Activated CD4-positive, alpha-beta memory T cell treated with anti-CD3 and anti-CD28 coated beads, Interleukin-2, amount 10 ng/mL, durations not matched to agents 7 days and 5 days (primary cell): ENCODE results near the gene CCR8. TPM values are rescaled to one million over a fixed set of nuclear protein-coding genes. Genes with fewer than 3 reads are reported as not detected.

Experiments
- CTCF ChIA-PET: fragments of 350-600 bp; sonication (Branson Sonifier 250); formaldehyde crosslinking; loops from one replicate; lab custom pipeline; 2021; ENCODE audit warnings: antibody characterized with exemption, inconsistent platforms; lab: Charles Lee
- POLR2A ChIA-PET: fragments of 350-600 bp; sonication (Branson Sonifier 250); formaldehyde crosslinking; loops from one replicate; lab custom pipeline; 2021; ENCODE audit warnings: antibody characterized with exemption; lab: Charles Lee
- DNase-seq: peaks from one replicate; pipeline ENCODE4 v3.0.0-alpha.2; 2020
- H3K27ac Mint-ChIP-seq: one replicate; pipeline ENCODE4 v1.8.0; 2021; ENCODE audit warnings: mild to moderate bottlenecking, mixed read lengths
- H3K27me3 Mint-ChIP-seq: one replicate; pipeline ENCODE4 v1.8.0; 2021; ENCODE audit warnings: mixed read lengths
- H3K36me3 Mint-ChIP-seq: one replicate; pipeline ENCODE4 v1.8.0; 2021; ENCODE audit warnings: low read depth, mixed read lengths
- H3K4me1 Mint-ChIP-seq: one replicate; pipeline ENCODE4 v1.8.0; 2021; ENCODE audit warnings: mixed read lengths
- H3K4me3 Mint-ChIP-seq: one replicate; pipeline ENCODE4 v1.8.0; 2021; ENCODE audit warnings: mild to moderate bottlenecking, mixed read lengths
- H3K9me3 Mint-ChIP-seq: one replicate; pipeline ENCODE4 v1.8.0; 2021; ENCODE audit warnings: mixed read lengths
- total RNA-seq, 2 experiments: library from RNA; stranded (reverse); gene quantifications; one replicate each; pipeline ENCODE4 v1.2.3, GENCODE V29; 2021

CCR8 gene, protein sequence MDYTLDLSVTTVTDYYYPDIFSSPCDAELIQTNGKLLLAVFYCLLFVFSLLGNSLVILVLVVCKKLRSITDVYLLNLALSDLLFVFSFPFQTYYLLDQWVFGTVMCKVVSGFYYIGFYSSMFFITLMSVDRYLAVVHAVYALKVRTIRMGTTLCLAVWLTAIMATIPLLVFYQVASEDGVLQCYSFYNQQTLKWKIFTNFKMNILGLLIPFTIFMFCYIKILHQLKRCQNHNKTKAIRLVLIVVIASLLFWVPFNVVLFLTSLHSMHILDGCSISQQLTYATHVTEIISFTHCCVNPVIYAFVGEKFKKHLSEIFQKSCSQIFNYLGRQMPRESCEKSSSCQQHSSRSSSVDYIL
- 1 to 10 TPM; 7.6 to 7.9 TPM for total RNA-seq

DNA sequence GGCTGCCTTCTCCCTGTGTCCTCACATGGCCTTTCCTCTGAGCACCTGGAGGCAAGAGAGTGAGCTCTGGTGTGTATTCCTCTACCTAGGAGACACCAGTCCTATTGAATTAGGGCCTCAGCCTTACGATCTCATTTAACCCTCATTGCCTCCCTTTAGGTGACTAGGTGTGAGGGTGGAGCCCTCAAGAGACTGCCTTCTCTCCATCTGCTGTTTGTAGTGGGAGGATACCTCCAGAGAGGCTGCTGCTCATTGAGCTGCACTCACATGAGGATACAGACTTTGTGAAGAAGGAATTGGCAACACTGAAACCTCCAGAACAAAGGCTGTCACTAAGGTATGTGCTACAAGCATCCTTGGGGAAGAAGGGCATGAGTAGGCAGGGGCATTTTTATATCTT, at the start of gene CCR8:
Gene CCR8 (plus strand): TSS at position 217 of the 400 bp plus-strand sequence. CDS start 2,623 bp downstream, outside the sequence.
- Mint-ChIP-seq H3K4me1 (peaks cover 81% of the 10 kb centered on the region), H3K27ac (peak within 1 kb of the TSS; percentile 60), H3K36me3 (peaks cover 25% of the 10 kb centered on the region), H3K27me3 (no peaks in the 10 kb centered on the region), H3K9me3 (peaks cover 4% of the 10 kb centered on the region), H3K4me3 (peak within 1 kb of the TSS; percentile 68)
- DNase-seq, result no peak
- POLR2A ChIA-PET, result interaction anchor here (1.3 kb wide), 1 partner anchor 37 kb away, joined by 4 read pairs; no protein-coding TSS in a partner anchor
- CTCF ChIA-PET, result interaction anchor here (0.6 kb wide), 1 partner anchor 38 kb away, joined by 3 read pairs; no protein-coding TSS in a partner anchor

DNA sequence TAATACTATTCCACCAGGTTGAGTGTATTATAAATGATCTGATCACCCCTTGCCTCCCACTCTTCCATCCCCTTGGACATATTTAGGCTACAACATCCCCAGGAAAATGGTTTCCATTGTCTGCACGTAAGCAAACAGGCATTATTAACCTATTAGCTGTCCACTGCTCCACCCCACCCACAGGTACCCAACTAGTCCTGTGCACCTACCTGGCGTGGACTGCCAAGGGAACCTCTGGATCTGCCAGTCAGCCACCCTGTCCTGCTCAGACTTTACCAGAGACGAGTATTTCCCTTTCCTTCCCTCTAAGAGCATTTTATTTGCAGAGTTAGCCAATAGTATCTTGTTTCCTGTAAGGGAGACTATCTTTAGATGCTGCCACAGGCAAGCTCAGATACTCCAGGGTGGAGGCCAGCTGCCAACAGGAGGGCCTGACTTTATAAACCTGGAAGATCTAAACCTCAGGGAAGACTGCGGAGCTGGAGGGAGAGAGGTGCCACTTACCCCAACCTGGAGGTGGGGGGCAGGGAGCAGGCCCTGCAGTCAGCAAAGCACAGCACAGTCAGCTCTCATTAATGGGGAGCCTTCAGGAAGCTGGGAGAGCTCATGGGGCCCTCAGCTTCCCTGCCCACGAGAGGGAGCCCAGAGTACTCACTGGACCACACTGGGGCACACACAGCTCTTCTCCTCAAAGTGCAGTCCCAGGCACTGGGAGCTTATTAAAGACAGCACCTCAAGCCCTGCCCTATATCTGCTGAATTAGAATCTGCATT, 49.6 kb upstream of the CCR8 start, which contains the start of gene CX3CR1:
Gene CX3CR1 (minus strand): TSS at position 292 of the 773 bp plus-strand sequence. CDS start 13,527 bp downstream, outside the sequence.
- Mint-ChIP-seq H3K4me3 (peak within 1 kb of the TSS; percentile 50), H3K27ac (no peak within 1 kb of the TSS)

GRCh38 chr3:39280571-39280970, 48.9 kb upstream of the CCR8 start:
- peaks cover 82% of the 10 kb centered on the region for H3K4me1 Mint-ChIP-seq
- POLR2A ChIA-PET, result interaction anchor here (4.9 kb wide), 1 partner anchor 11 kb away, joined by 27 read pairs; no protein-coding TSS in a partner anchor
- H3K4me3 Mint-ChIP-seq, result no peak overlapping the region
- CTCF ChIA-PET, result interaction anchor here (0.7 to 16.9 kb wide), 5 partner anchors 9 to 90 kb away, joined by 3 to 230 read pairs (median 5); partner anchors contain the start of gene XIRP1
- H3K9me3 Mint-ChIP-seq, result no peaks in the 10 kb centered on the region
- no peak overlapping the region for H3K27ac Mint-ChIP-seq
- H3K36me3 Mint-ChIP-seq, result peaks cover 4% of the 10 kb centered on the region
- H3K27me3 Mint-ChIP-seq, result peaks cover 5% of the 10 kb centered on the region
- DNase-seq, result no peak

More for the DNA sequence above, 49.6 kb upstream of the CCR8 start, which contains the start of gene CX3CR1:
- CTCF ChIA-PET, result interaction anchor here (0.7 to 16.9 kb wide), 8 partner anchors 9 to 90 kb away, joined by 3 to 230 read pairs (median 5); partner anchors contain the start of gene XIRP1
- H3K9me3 Mint-ChIP-seq, result no peaks in the 10 kb centered on the region
- POLR2A ChIA-PET, result interaction anchor here (1.6 to 4.9 kb wide), 2 partner anchors 11 to 142 kb away, joined by 3 to 27 read pairs; no protein-coding TSS in a partner anchor
- DNase-seq, result no peak
- H3K4me1 Mint-ChIP-seq, result peaks cover 86% of the 10 kb centered on the region
- peaks cover 11% of the 10 kb centered on the region for H3K27me3 Mint-ChIP-seq
- peaks cover 5% of the 10 kb centered on the region for H3K36me3 Mint-ChIP-seq

GRCh38 chr3:39281533-39281932, 48.0 kb upstream of the CCR8 start:
- CTCF ChIA-PET, result interaction anchor here (2.7 to 16.9 kb wide), 2 partner anchors 8 to 91 kb away, joined by 16 to 230 read pairs; partner anchors contain the start of gene XIRP1
- POLR2A ChIA-PET, result interaction anchor here (1.6 kb wide), 1 partner anchor 14 kb away, joined by 8 read pairs; no protein-coding TSS in a partner anchor
- H3K27me3 Mint-ChIP-seq, result no peaks in the 10 kb centered on the region
- DNase-seq, result no peak
- no peaks in the 10 kb centered on the region for H3K9me3 Mint-ChIP-seq
- peak overlapping the region; percentile 13 for H3K27ac Mint-ChIP-seq
- H3K4me1 Mint-ChIP-seq, result peaks cover 73% of the 10 kb centered on the region
- H3K4me3 Mint-ChIP-seq, result peak overlapping the region; percentile 15
- H3K36me3 Mint-ChIP-seq, result no peaks in the 10 kb centered on the region

GRCh38 chr3:39282057-39282456, 47.5 kb upstream of the CCR8 start:
- Mint-ChIP-seq H3K4me3 (no peak overlapping the region), H3K4me1 (peaks cover 68% of the 10 kb centered on the region), H3K27ac (no peak overlapping the region), H3K27me3 (no peaks in the 10 kb centered on the region), H3K36me3 (no peaks in the 10 kb centered on the region), H3K9me3 (no peaks in the 10 kb centered on the region)
- no peak for DNase-seq
- ChIA-PET CTCF (interaction anchor here (0.6 to 16.9 kb wide), 3 partner anchors 8 to 91 kb away, joined by 5 to 230 read pairs (median 16); partner anchors contain the start of gene XIRP1), POLR2A (interaction anchor here (1.6 kb wide), 1 partner anchor 14 kb away, joined by 8 read pairs; no protein-coding TSS in a partner anchor)

- H3K9me3 Mint-ChIP-seq, result no peaks in the 10 kb centered on the region
- H3K27ac Mint-ChIP-seq, result no peak overlapping the region
- H3K4me1 Mint-ChIP-seq, result peaks cover 71% of the 10 kb centered on the region
- POLR2A ChIA-PET, result no interaction called here
- no peaks in the 10 kb centered on the region for H3K36me3 Mint-ChIP-seq
- peak overlapping the region; percentile 4 for H3K4me3 Mint-ChIP-seq
- DNase-seq, result no peak
- CTCF ChIA-PET, result interaction anchor here (14.7 kb wide), 1 partner anchor 93 kb away, joined by 633 read pairs; the partner anchor contains the start of gene XIRP1
- H3K27me3 Mint-ChIP-seq, result no peaks in the 10 kb centered on the region
These were observed 45.0 kb upstream of the CCR8 start for GRCh38 chr3:39284457-39284881.

GRCh38 chr3:39285332-39285731, 44.2 kb upstream of the CCR8 start:
- H3K4me1 Mint-ChIP-seq, result peaks cover 72% of the 10 kb centered on the region
- no peak overlapping the region for H3K27ac Mint-ChIP-seq
- H3K9me3 Mint-ChIP-seq, result no peaks in the 10 kb centered on the region
- H3K4me3 Mint-ChIP-seq, result no peak overlapping the region
- ChIA-PET POLR2A (no interaction called here), CTCF (interaction anchor here (14.7 kb wide), 1 partner anchor 94 kb away, joined by 633 read pairs; the partner anchor contains the start of gene XIRP1)
- DNase-seq, result no peak
- H3K27me3 Mint-ChIP-seq, result no peaks in the 10 kb centered on the region
- no peaks in the 10 kb centered on the region for H3K36me3 Mint-ChIP-seq

GRCh38 chr3:39286771-39287170, 42.7 kb upstream of the CCR8 start:
- POLR2A ChIA-PET, result interaction anchor here (4.0 kb wide), 1 partner anchor 95 kb away, joined by 39 read pairs; the partner anchor contains the start of gene XIRP1

DNA sequence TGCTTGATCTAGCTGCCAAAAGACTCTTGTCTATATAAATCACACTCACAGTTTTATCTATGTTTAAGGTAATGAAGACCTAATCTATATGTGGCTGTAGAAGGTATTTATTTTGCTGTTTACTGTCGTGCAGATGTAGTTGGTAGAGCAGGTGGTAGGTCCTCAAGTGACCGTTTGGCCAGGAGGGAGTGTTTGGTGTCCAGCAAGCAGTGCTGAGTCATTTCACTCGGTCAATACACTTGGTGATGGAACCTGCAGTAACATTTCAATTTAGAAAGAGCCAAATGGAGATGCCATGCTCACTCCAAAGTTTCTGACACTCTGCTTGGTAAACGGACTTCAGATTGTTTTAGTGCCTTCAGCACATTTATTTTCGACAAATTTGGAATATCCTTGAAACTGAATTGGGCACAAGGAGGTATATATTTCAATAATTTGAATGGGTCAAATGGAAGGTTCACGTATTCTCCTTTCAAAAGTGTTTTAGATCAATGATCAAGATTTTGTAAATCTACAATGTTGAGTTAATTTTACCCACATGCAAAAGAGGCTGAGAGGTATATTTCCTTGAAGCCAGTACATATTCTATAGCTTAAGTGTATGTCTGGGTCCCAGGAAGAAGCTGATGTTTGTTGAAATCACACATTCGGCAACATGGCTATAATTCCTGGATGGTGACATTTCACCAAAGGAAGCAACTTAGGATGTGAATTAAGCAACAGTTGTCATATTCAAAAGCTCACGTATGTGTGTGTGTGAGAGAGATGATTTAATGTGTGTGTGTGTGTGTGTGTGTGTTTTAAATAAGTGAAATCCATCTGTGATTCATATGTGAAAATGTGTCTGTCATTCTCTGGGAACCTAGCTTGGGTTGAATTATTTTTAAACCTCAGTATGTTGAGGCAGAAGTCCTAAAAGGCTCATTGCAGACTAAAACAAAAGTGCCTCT, 42.0 kb upstream of the CCR8 start:
- H3K4me3 Mint-ChIP-seq, result no peak overlapping the region
- CTCF ChIA-PET, result interaction anchor here (0.6 to 14.7 kb wide), 70 partner anchors 13 to 791 kb away, joined by 3 to 633 read pairs (median 6); partner anchors contain the start of genes CX3CR1, EXOG, GORASP1 and RPSA
- POLR2A ChIA-PET, result interaction anchor here (0.8 to 4.0 kb wide), 13 partner anchors 18 to 288 kb away, joined by 3 to 39 read pairs (median 4); partner anchors contain the start of genes RPSA and XIRP1
- no peak for DNase-seq
- peaks cover 63% of the 10 kb centered on the region for H3K4me1 Mint-ChIP-seq
- H3K27ac Mint-ChIP-seq, result no peak overlapping the region
- no peaks in the 10 kb centered on the region for H3K9me3 Mint-ChIP-seq
- no peaks in the 10 kb centered on the region for H3K36me3 Mint-ChIP-seq
- no peaks in the 10 kb centered on the region for H3K27me3 Mint-ChIP-seq

More at GRCh38 chr3:39286771-39287170, 42.7 kb upstream of the CCR8 start:
- no peak overlapping the region for H3K4me3 Mint-ChIP-seq
- no peaks in the 10 kb centered on the region for H3K27me3 Mint-ChIP-seq
- no peaks in the 10 kb centered on the region for H3K9me3 Mint-ChIP-seq
- CTCF ChIA-PET, result interaction anchor here (0.9 to 14.7 kb wide), 11 partner anchors 12 to 288 kb away, joined by 3 to 633 read pairs (median 40); partner anchors contain the start of genes CX3CR1 and XIRP1
- H3K27ac Mint-ChIP-seq, result no peak overlapping the region
- no peaks in the 10 kb centered on the region for H3K36me3 Mint-ChIP-seq
- H3K4me1 Mint-ChIP-seq, result peaks cover 65% of the 10 kb centered on the region
- DNase-seq, result no peak

GRCh38 chr3:39288300-39288808, 41.2 kb upstream of the CCR8 start:
- Mint-ChIP-seq H3K27ac (peak overlapping the region; percentile 22), H3K27me3 (no peaks in the 10 kb centered on the region), H3K4me3 (no peak overlapping the region), H3K36me3 (no peaks in the 10 kb centered on the region), H3K4me1 (peaks cover 61% of the 10 kb centered on the region), H3K9me3 (no peaks in the 10 kb centered on the region)
- DNase-seq, result peak; percentile 90
- ChIA-PET POLR2A (interaction anchor here (0.8 to 4.0 kb wide), 15 partner anchors 19 to 288 kb away, joined by 3 to 39 read pairs (median 4); partner anchors contain the start of genes GORASP1, RPSA, TTC21A and XIRP1), CTCF (interaction anchor here (0.6 to 14.7 kb wide), 76 partner anchors 9 to 792 kb away, joined by 3 to 633 read pairs (median 6); partner anchors contain the start of genes CX3CR1, EXOG, GORASP1 and RPSA)
